HG03060 (cell line): ENCODE data around the gene STK16.
A peak's percentile ranks its signal among the peaks of the same experiment; 100 is the strongest.
"Not testable (repeated sequence)": the region's sequence is repeated elsewhere in the genome, so short reads cannot be mapped to it uniquely, and the experiment has no call there.

Experiments used
- ATAC-seq: cut with Tn5 transposase; IDR thresholded peaks from one replicate; pipeline ENCODE4 v1.9.1; 2021; ENCODE audit warnings: low read depth, moderate number of reproducible peaks; ENCODE audit not compliant: unreplicated experiment

The STK16 gene

DNA sequence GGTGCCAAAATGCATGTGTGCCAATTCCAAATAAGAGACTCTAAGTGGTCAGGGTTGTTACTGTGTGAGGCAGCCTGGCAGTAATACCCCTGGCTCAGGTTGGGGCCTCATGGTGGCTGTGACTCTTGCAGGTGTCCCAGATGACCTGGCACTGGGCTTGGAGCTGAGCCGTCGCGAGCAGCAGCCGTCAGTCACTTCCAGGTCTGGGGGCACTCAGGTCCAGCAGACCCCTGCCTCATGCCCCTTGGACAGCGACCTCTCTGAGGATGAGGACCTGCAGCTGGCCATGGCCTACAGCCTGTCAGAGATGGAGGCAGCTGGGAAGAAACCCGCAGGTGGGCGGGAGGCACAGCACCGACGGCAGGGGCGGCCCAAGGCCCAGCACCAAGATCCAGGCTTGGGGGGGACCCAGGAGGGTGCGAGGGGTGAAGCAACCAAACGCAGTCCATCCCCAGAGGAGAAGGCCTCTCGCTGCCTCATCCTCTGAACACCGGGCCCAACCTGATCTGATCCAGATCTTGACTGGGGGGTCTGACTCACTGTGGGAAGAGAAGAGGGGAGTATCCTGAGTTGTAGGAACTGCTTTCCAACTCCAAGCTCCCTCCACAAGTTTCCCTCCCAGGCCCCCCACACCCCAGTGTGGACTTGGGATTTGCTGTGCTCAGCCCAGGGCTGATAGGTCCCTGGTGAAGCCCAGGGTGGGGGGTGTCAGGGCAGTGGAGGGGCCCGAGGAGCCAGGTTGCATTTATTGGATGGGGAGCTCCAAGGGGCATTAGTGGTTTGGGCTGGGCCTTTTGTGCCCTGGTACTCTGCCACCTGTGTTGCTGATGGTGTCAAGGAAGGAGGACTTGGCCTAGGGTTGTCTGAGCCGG lies 39.5 kb downstream of the STK16 start:
- ATAC-seq = no peak

DNA sequence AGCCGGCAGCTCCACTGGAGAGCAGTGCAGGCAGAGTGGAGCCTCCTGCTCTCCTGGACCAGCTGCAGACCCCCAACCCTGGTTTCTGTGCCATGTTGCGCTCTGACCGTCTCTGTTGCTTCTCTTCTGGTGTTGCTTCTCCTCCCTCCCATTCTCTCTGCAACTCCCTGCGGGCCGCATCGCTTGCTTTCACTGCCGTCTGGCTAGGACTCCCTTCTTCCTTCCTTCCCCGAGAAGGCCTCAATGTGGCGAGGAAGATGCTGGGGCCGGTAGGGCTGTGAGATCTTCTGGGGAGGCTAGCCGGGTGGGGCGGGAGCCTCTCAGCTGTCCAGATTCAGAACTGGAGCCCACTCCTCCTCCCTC lies 40.1 kb downstream of the STK16 start:
- no peak for ATAC-seq

DNA sequence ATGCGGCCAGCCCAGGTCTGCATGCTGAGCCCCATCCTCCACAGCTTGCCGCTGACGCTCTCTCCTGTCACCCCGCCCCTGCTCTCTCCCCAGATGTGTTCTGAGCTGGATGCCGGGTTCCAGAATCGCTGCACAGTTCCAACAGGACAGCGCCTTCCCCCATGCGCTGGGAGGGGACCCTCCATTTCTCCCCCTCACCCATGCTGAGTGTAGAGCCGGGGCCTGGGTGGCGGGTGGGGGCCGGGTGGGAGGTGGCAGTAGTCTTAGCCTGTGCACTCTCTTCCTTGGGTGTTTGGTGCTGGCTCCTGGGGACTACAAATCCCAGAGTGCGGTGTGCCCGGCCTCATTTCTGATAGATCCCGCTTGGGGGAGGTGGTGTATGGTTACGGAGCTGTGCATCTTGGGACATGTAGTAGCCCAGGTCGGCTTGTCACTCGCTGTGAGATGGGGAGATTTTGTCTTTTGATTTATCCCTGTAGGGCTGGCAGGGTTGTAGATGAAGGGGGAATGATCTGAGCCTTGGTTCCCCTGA lies 40.7 kb downstream of the STK16 start:
- ATAC-seq = no peak

DNA sequence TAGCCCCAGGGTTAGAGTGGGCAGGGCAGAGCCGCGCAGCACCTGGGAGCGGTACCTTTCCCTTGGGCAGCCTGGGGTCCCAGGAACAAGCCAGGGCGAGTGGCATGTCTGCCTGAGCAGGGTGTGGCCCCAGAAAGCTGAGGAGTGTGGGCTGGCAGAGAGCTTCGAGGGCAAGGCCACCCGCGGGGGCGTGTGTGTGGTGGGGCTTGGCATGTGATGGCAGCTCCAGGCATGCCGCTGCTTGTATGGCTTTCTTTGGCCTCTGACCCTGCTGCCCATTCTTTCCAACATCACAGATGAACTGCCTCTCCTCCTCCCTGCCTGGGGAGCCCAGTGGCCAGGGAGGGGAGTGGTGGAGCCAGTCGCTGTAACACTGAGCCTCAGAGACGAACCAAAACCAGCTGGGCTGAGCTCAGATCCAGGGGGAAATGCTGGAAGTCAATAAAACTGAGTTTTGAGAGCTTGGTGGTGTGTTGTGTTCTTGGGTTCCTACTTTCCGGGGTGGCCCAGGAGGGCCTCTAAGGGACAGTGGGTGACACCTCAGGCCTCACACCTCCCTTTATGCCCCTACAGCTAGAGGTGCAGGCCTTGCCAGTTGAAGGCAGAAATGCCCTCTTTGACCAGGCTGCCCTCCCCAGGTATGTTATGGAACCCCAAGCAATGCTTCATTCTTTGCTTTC lies 41.3 kb downstream of the STK16 start:
- ATAC-seq = no peak

DNA sequence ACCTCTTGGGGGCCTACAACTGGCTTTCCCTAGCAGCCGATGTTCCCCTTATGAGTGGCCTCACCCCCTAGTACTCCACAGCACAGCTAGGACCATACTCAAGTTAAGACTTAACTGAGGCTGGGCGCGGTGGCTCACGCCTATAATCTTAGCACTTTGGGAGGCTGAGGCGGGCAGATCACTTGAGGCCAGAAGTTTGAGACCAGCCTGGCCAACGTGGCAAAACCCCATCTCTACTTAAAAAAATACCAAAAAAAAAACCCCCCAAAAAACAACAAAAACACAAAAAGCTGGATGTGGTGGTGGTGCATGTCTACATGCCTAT lies 41.8 kb downstream of the STK16 start:
- not testable (repeated sequence) for ATAC-seq

DNA sequence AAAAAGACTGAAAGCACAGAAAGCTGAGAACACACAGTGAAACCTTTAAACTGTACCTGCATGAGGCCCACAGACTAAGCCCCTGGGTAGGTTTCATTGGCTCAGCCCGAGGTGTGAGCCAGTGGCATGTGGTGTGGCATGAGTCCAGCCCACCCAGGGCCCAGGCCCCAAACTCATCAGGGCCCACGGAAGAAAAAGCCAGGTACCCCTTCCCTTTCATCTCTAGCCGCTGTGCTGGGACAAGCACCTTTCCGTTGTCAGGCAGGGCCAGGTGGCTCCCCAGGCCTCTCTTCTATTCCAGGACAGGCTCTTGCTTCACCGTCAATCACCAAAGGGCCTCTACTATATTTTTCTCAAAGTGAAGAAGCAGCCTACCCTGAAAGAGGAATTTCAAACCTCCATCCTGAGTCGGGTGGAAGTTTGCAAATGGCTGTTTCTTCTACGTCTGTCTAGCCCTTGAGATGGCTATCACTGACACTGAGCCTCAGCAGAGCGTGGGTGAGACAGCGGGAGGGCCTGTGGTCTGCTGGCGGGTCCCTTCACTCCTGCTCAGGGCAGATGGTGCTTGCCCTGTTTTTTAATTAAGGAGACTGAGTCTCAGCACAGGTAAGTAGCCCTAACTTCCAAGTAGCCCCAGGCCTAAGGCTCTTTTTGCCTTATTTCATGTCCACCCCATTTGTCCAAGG lies 42.4 kb downstream of the STK16 start:
- no peak for ATAC-seq

DNA sequence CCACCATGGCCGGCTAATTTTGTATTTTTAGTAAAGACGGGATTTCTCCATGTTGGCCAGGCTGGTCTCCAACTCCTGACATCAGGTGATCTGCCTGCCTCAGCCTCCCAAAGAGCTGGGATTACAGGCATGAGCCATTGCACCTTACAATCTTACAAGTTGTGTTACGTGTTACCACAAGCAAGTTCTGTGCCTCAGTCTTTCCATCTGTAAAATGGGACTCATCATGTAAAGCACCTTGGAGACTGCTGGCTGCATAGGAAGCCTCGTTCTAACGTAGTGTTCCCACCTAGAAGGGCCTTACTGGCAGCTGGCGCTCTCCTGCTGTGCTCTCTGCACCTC lies 43.9 kb downstream of the STK16 start:
- ATAC-seq = no peak

DNA sequence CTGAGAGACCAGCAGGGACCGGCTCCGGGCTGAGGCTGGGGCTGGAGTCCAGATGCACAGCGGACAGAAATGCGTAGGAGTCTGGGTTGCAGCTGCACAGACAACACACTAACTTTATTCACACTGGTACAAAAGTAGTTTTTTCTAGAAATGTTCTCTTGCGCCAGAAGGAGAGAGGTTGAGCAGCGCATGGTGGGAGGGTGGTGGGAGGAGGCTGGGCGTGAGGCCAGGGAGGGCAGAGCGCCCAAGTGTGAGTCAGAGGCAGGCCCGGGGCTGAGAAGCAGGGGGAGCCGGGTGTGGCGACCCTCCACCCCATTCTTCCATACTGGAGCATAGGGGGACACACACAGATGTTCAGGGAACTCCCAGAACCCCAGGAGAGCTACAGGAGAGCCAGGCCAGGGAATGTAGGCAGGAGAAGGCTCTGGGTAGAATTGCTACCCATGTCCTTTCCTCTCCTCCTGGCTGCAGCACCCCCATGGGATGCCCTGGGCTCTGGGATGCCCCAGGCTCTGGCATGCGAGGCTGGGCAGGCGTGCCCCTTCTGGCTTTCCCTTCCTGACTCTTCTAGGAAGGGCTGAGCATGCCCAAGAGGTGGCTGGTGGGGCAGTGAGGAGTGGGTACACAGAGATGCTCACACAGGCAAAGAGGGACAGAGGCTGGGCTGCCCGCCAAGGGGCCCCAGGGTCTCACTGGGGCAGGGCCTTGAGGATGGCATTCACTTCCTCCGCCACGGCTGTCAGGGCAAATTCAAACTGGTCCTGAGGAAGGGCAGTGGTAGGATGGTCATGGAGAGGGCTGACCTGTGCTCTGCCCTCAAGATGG lies 44.5 kb downstream of the STK16 start:
- ATAC-seq = no peak

DNA sequence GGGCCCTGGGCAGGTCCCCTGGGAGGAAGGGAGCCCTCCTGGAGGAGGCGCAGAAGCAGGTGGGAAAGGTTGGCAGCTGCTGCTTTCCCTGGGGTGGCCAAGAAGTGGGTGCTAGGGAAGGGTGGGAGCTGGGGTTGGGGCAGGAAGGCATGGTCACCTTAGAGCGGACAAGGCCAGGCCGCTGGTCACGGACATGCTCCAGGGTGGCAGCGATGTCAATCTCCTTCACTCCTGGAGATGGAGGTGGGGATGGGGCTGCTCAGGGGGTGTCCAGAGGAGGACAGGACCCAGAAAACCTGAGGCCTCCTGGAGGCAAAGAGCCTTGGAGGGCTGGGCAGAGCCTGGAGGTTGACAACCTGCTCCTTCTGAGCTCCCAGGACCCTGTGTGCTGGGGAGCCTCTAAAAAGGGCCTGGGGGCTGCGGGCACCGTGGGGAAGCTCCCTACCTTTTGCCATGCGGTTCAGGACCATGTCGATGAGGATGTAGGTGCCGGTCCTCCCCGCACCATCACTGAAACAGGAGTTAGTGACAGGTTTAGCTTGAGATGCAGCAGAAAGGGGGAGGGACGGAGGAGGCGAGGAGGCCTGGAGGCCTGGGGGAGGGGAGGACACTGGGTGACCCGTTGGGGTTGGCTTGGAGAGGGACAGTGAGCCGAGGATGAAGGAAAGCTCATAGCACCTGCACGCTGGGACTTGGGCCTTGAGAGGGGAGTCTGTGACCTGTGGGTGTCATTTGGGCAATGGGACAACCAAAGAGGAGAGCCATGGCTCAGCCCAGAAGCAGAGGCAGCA lies 45.3 kb downstream of the STK16 start:
- ATAC-seq = no peak

DNA sequence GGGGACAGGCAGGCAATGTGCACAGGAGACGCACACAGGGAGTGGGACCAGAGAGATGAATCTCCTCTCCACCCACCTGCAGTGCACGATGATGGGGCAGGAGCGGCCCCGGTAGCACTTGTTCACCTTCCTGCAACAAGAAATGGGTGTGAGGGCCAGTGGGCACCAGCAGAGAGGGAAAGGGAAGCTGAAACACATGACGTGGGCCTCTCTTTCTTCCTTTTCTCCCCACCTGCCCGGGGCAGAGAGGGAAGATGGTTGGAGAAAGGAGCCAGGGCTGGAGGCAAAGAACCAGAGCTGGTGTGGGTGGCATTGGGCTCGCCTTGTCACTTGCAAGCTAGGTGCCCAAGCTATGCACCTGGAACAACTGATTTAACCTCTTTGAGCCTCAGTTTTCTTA lies 46.1 kb downstream of the STK16 start:
- no peak for ATAC-seq

DNA sequence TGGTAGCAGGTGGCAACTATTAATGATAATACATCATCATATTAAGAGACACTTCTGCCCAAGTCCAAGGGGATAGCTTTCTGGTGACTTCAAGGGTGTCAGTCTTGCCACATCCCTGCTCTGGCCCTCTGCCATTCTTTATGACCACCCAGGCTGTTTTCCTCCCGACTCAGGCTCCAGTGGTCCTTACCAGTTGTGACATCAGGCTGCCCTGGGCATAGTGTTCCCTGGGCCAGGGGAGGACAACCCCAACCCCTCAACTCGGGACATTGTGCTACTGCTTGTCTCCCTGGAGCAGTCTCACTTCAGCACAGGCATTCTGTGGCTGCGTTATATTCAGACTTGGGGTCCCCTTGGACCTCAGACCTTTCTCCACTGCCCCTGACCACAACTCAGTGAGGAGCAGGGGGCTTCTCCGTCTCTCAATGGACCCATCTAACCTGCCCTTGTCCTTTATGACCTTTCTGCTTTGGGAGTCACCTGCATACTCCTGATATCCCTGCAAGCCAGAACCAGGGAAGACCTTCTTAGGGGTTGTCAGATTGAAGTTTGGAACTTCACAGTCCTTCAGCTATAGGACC lies 46.7 kb downstream of the STK16 start:
- no peak for ATAC-seq

DNA sequence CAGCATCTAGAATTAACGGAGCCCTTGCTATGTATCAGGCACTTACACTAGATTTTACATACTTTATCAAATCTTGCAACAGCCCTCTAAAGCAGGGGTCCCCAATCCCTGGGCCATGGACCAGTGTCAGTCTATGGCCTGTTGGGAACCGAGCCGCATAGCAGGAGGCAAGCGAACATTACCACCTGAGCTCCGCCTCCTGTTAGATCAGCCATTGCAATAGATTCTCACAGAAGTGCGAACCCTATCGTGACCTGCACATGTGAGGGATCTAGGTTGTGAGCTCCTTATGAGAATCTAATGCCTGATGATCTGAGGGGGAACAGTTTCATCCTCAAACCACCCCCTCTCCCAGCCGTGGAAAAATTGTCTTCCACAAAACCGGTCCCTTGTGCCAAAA lies 47.3 kb downstream of the STK16 start:
- no peak for ATAC-seq

DNA sequence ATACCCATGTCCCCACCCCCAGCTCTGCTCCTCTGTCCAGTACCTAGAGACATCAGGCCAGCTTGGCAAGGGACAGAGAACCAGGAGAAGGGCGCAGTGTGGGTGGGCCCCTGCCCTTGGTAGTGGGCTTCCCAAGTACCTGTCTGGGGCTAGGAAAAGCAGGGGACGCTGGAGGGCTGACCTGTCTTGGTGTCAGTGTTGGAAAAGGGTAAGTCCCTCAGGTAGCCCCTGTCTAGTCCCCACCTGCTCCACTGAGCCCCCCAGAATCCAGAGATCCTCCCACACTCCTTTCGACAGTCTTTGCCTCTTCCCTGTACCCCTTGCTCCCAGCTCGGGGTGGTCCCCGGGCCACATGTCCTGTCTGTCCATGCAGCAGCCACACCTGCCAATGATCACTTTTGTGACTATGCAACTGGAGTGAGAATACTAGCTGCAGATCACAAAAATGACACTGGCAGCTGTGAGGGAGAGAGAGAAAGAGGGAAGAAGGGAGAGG lies 48.5 kb downstream of the STK16 start:
- no peak for ATAC-seq

DNA sequence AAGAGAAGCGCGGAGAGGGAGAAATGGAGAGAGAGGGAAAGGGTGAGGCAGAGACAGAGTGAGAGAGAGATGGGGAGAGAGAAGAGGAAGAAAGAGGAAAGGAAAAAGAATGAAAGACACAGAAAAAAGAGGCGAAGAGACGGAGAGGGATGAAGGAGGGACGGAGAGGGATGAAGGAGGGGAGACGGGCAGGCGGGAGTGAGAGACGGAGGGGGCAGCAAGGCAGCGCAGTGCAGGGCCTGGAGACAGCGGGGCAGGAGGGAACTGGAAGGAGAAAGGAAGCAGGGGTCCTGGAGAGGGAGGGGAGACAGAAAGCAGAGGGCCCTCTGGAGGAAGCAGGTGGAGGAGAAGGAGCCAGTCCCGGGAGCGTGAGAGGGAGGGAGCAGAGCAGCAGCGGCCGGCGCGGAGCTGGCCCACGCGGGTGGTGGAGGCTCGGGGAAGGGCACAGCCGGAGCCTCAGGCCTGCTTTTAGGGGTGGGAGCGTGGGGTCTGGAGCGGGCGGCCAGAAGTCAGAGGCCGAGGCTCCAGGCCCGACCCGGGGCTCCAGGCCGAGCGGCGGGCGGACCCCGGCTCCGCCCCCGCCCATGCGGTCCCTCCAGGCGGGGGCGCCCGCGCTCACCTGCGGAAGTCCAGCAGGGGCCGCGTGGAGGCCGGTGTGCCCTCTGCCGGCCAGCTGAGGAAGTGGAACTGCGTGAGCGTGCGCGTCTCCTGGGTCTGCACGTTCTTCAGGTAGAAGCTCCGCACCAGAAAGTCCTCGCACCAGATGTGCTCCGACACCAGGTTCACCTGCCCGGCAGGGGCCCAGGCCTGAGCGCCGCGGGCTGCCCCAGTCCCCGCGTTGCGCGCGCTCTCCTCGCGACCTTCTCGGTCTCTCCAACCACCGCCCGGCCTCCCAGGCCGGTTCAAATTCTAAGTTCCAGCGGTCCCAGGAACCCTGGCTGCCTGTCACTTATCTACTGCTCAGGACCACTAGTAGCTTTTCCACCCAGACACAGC lies 49.4 kb downstream of the STK16 start:
- ATAC-seq = peak; percentile 49

DNA sequence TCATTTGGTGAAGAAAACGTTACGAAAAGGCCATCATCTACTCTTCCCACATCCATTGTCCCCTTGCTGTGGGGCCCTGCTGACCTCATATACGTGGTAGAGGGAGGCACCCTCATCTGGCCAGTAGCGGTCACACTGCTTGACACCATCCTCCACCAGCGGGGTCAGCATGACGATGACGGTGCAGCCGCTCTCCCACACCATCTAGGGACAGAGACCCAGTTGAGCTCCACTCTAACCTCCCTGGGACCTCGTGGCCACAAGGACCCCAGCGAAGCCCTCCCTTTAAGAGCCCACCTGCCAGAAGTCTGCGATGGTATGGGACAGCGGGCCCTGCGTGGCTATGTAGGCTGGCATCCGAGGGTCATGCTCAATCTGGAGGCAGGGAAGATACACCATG lies 50.9 kb downstream of the STK16 start:
- no peak for ATAC-seq

DNA sequence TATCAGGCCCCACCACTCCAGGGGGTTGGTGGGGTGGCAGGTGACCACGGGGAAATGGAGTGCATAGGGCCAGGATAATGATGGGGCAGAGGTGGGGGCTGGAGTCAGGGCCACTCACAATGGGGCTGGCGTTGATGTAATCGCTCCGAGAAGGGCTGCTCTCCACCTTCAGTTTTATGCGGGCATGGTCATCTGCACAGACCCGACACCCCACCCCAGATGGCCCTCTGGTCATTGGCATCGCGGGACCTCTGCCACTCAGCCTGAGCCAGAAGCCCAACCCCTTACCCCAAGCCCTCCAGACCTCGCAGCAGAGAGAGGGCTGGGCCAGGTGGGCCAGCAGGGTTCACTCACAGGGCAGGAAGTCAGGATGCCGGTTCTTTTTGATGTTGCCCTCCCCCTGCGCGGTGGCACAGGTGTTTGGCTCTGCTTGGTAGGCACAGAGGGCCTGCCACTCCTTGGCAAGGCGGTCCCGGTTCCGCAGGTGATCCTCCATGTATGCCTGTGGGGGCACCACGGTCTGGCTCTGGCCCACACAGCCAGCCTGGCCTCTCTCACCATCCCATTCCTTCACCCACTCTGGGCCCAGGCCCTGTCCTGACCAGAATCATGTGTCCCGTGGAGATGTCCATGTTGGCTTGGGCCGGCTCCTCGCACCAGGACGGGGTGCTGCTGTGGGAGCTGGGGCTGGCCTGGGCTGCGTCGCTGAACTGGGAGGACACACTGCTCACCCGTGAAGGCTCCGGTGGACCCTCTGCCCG lies 51.5 kb downstream of the STK16 start:
- no peak for ATAC-seq

DNA sequence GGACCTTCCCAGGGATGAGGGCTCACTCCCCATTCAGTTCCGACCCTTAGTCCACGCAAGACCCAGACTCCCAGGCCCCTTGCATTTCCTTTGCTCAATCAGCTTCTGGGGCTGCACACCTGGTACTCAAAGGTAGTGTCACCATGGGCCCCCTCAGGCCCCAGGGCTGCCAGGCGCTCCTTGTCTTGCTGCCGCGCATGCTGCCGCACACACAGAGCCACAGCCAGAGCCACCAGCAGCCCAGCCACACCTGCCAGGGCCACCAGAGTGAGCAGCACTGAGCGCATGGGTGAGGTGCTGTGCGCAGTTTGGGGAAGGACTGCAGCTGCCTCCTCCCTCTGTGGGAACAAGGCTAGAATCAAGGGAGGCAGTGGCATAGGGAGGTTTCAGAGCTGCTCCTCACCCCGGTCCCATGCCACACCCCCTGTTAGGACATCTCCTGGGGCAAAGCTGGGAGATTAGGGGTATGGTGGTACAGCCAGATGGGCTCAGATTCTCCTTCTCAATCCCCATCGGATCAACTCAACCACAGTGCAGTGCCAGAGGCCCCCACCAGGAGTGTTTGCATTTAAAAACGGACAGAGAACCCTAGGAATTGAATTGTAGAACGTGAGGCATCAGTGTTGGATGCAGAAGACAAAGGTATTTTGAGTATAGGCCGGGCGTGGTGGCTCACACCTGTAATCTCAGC lies 52.6 kb downstream of the STK16 start:
- ATAC-seq = no peak
